ENCODE data around the gene USP4. TPM values are rescaled to one million over a fixed set of nuclear protein-coding genes. Genes with fewer than 3 reads are reported as not detected.
"Not testable (repeated sequence)": the region's sequence is repeated elsewhere in the genome, so short reads cannot be mapped to it uniquely, and the experiment has no call there.

USP4 gene
- total and polyA plus RNA-seq, 4 donors: 12.5 to 17.7 (median 14.9) TPM

DNA sequence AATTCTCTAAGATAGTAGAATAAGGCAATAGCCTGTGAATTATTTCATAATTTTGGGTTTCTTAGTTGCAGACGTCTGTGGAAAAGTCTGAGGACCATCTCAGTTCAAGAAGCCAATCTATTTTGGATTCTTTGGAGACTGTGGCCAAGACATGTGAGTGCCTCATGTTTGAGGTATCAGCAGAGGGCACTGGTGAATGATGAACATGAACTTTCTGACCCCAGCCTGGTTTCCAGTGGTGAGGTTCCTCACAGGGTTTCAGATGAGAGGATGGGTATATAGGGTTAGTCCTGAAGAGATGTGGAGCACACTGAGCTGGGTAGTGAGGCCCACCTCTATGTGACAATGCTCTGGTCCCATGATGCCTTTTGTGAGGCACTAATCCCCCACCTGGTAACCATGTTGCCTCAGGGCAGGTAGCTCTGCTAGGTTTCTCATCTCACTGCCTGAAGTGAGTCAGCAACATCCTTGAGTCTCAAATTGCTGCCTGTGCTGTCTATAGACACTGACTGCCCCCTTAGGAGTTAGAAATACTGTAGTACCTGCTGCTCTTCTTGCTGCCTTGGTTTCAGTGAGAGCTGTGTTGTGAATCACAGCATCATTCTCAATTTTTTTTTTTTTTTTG lies 95.2 kb downstream of the USP4 start:
- no peak for DNase-seq (ENCODE audit: low spot score)
- TF ChIP-seq RXRA (IDR thresholded peaks at IDR 0.05) (peak in 1 of 2 donors; percentile 37), TAF1 (conservative IDR thresholded peaks at IDR 0.05) (no peak)
- H3K36me3 ChIP-seq (ENCODE audit: control insufficient read depth in 4 of 4, insufficient read depth in 3 of 4, low read depth in 1 of 4, low read length in 3 of 4): no peaks in the 10 kb centered on the region
- H3K9ac ChIP-seq (ENCODE audit: low read depth in 1 of 2, low read length in 2 of 2): no peak overlapping the region
- 31% methylated on average over 1 of the region's 1 CpG for WGBS
- H3K4me1 ChIP-seq (ENCODE audit: control insufficient read depth in 4 of 4, insufficient read depth in 4 of 4, low read length in 3 of 4): no peaks in the 10 kb centered on the region
- H3K27me3 ChIP-seq (ENCODE audit: control insufficient read depth in 4 of 4, insufficient read depth in 4 of 4, low read length in 3 of 4): no peaks in the 10 kb centered on the region
- H3K9me3 ChIP-seq (ENCODE audit: control insufficient read depth in 4 of 4, low read length in 3 of 4): no peaks in the 10 kb centered on the region
- no peak overlapping the region for H3K4me3 ChIP-seq (ENCODE audit: low read depth in 1 of 3, low read length in 3 of 3)
- H3K27ac ChIP-seq (ENCODE audit: low read depth in 1 of 2, low read length in 2 of 2): no peak overlapping the region

DNA sequence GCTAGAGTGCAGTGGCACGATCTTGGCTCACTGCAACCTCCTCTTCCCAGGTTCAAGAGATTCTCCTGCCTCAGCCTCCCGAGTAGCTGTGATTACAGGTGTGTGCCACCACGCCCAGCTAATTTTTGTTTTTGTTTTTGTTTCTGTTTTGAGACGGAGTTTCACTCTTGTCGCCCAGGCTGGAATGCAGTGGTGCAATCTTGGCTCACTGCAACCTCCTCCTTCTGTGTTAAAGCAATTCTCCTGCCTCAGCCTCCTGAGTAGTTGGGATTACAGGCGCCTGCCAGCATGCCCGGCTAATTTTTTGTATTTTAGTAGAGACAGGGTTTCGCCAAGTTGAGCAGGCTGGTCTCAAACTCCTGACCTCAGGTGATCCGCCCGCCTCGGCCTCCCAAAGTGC lies 99.8 kb downstream of the USP4 start:
- DNase-seq (ENCODE audit: low spot score); H3K4me1 ChIP-seq (ENCODE audit: control insufficient read depth in 4 of 4, insufficient read depth in 4 of 4, low read length in 3 of 4); H3K4me3 ChIP-seq (ENCODE audit: low read depth in 1 of 3, low read length in 3 of 3); H3K9me3 ChIP-seq (ENCODE audit: control insufficient read depth in 4 of 4, low read length in 3 of 4); H3K27ac ChIP-seq (ENCODE audit: low read depth in 1 of 2, low read length in 2 of 2); H3K36me3 ChIP-seq (ENCODE audit: control insufficient read depth in 4 of 4, insufficient read depth in 3 of 4, low read depth in 1 of 4, low read length in 3 of 4); H3K27me3 ChIP-seq (ENCODE audit: control insufficient read depth in 4 of 4, insufficient read depth in 4 of 4, low read length in 3 of 4); H3K9ac ChIP-seq (ENCODE audit: low read depth in 1 of 2, low read length in 2 of 2): not testable (repeated sequence)
- WGBS: 92% methylated on average over 11 of the region's 11 CpGs

DNA sequence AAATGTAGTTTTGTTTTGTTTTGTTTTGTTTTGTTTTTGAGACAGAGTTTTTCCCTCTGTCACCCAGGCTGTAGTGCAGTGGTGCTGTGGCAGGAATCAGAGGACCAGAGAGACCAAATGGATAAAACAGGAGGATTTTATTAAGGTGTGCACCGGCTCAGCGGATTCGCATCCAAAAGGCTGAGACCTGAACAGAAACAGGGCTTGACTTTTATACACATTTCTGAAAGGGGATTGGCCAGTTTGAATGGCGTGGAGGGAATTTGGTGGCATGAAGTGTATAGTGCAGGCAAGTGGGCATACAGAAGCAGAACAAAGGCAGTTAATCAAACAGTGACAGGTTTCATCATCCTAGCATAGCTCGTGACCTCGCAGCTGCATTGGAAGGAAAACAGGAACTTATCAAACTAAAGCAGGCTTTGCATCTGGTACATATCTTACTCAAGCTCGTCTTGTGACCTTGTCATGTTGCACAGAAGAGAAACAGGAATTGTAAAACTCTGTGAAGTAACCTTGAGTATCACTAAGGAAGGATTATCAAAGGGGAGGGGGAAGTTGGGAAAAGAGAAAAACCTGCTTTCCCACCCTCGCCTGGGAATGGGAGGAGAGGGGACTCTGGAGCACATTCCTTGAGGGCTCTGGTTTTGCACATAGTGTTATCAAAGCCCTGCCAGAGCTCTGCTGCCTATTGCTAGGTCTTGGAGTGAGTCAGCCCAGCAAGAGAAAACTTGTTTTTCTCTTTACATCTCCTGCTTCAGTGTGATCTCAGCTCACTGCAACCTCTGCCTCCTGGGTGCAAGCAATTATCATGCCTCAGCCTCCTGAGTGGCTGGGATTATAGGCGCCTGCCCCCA lies 101.4 kb downstream of the USP4 start:
- Histone ChIP-seq H3K4me3 (ENCODE audit: low read depth in 1 of 3, low read length in 3 of 3) (no peak overlapping the region), H3K9ac (ENCODE audit: low read depth in 1 of 2, low read length in 2 of 2) (no peak overlapping the region), H3K27me3 (ENCODE audit: control insufficient read depth in 4 of 4, insufficient read depth in 4 of 4, low read length in 3 of 4) (no peaks in the 10 kb centered on the region), H3K27ac (ENCODE audit: low read depth in 1 of 2, low read length in 2 of 2) (peak overlapping the region in 1 of 2 donors; percentile 47), H3K9me3 (ENCODE audit: control insufficient read depth in 4 of 4, low read length in 3 of 4) (peaks cover 2 to 3% (median 3%) of the 10 kb centered on the region in 4 donors), H3K4me1 (ENCODE audit: control insufficient read depth in 4 of 4, insufficient read depth in 4 of 4, low read length in 3 of 4) (no peaks in the 10 kb centered on the region), H3K36me3 (ENCODE audit: control insufficient read depth in 4 of 4, insufficient read depth in 3 of 4, low read depth in 1 of 4, low read length in 3 of 4) (no peaks in the 10 kb centered on the region)
- DNase-seq (ENCODE audit: low spot score): no peak
- 66% methylated on average over 9 of the region's 9 CpGs for WGBS
- TF ChIP-seq HNF4G (IDR thresholded peaks at IDR 0.05): no peak
- TF ChIP-seq YY1 (IDR thresholded peaks at IDR 0.05): no peak
- peak; percentile 56 for TF ChIP-seq NR2F2 (IDR thresholded peaks at IDR 0.05)
- TF ChIP-seq GABPA (IDR thresholded peaks at IDR 0.05 in 1 of 2, conservative IDR thresholded peaks at IDR 0.05 in 1 of 2): no peak
- TF ChIP-seq RAD21 (IDR thresholded peaks at IDR 0.05): peak in 1 of 2 donors; percentile 10
- TF ChIP-seq SP1 (IDR thresholded peaks at IDR 0.05): peak; percentile 12
- TF ChIP-seq, protein P1, sequence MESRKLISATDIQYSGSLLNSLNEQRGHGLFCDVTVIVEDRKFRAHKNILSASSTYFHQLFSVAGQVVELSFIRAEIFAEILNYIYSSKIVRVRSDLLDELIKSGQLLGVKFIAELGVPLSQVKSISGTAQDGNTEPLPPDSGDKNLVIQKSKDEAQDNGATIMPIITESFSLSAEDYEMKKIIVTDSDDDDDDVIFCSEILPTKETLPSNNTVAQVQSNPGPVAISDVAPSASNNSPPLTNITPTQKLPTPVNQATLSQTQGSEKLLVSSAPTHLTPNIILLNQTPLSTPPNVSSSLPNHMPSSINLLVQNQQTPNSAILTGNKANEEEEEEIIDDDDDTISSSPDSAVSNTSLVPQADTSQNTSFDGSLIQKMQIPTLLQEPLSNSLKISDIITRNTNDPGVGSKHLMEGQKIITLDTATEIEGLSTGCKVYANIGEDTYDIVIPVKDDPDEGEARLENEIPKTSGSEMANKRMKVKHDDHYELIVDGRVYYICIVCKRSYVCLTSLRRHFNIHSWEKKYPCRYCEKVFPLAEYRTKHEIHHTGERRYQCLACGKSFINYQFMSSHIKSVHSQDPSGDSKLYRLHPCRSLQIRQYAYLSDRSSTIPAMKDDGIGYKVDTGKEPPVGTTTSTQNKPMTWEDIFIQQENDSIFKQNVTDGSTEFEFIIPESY (IDR thresholded peaks at IDR 0.05): no peak
- TF ChIP-seq, protein P2, sequence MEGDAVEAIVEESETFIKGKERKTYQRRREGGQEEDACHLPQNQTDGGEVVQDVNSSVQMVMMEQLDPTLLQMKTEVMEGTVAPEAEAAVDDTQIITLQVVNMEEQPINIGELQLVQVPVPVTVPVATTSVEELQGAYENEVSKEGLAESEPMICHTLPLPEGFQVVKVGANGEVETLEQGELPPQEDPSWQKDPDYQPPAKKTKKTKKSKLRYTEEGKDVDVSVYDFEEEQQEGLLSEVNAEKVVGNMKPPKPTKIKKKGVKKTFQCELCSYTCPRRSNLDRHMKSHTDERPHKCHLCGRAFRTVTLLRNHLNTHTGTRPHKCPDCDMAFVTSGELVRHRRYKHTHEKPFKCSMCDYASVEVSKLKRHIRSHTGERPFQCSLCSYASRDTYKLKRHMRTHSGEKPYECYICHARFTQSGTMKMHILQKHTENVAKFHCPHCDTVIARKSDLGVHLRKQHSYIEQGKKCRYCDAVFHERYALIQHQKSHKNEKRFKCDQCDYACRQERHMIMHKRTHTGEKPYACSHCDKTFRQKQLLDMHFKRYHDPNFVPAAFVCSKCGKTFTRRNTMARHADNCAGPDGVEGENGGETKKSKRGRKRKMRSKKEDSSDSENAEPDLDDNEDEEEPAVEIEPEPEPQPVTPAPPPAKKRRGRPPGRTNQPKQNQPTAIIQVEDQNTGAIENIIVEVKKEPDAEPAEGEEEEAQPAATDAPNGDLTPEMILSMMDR (IDR thresholded peaks at IDR 0.05; ENCODE audit: low read depth, low read length, missing input control): no peak
- TF ChIP-seq, protein P3, sequence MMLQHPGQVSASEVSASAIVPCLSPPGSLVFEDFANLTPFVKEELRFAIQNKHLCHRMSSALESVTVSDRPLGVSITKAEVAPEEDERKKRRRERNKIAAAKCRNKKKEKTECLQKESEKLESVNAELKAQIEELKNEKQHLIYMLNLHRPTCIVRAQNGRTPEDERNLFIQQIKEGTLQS (IDR thresholded peaks at IDR 0.05): no peak
- TF ChIP-seq FOXA1 (IDR thresholded peaks at IDR 0.05): no peak
- peak in 1 of 2 donors; percentile 48 for TF ChIP-seq RXRA (IDR thresholded peaks at IDR 0.05)
- TF ChIP-seq HNF4A (conservative IDR thresholded peaks at IDR 0.05): no peak
- no peak for TF ChIP-seq FOXA2 (IDR thresholded peaks at IDR 0.05)
- no peak for TF ChIP-seq TAF1 (conservative IDR thresholded peaks at IDR 0.05)
- no peak for TF ChIP-seq EGR1 (IDR thresholded peaks at IDR 0.05; ENCODE audit: low read depth in 2 of 2)
- TF ChIP-seq, protein P4, sequence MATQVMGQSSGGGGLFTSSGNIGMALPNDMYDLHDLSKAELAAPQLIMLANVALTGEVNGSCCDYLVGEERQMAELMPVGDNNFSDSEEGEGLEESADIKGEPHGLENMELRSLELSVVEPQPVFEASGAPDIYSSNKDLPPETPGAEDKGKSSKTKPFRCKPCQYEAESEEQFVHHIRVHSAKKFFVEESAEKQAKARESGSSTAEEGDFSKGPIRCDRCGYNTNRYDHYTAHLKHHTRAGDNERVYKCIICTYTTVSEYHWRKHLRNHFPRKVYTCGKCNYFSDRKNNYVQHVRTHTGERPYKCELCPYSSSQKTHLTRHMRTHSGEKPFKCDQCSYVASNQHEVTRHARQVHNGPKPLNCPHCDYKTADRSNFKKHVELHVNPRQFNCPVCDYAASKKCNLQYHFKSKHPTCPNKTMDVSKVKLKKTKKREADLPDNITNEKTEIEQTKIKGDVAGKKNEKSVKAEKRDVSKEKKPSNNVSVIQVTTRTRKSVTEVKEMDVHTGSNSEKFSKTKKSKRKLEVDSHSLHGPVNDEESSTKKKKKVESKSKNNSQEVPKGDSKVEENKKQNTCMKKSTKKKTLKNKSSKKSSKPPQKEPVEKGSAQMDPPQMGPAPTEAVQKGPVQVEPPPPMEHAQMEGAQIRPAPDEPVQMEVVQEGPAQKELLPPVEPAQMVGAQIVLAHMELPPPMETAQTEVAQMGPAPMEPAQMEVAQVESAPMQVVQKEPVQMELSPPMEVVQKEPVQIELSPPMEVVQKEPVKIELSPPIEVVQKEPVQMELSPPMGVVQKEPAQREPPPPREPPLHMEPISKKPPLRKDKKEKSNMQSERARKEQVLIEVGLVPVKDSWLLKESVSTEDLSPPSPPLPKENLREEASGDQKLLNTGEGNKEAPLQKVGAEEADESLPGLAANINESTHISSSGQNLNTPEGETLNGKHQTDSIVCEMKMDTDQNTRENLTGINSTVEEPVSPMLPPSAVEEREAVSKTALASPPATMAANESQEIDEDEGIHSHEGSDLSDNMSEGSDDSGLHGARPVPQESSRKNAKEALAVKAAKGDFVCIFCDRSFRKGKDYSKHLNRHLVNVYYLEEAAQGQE (IDR thresholded peaks at IDR 0.05): no peak
- TF ChIP-seq JUND (IDR thresholded peaks at IDR 0.05): no peak
- TF ChIP-seq, protein P5, sequence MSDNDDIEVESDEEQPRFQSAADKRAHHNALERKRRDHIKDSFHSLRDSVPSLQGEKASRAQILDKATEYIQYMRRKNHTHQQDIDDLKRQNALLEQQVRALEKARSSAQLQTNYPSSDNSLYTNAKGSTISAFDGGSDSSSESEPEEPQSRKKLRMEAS (IDR thresholded peaks at IDR 0.05): no peak

Measured in liver (tissue), 9 donors.